COR-L47 (cell line): Measurements from ENCODE around the gene CKAP2L.

ENCODE experiments used
- DNase-seq: peaks from one replicate; lab custom pipeline; 2025; lab: John Stamatoyannopoulos, UW

CKAP2L gene

DNA sequence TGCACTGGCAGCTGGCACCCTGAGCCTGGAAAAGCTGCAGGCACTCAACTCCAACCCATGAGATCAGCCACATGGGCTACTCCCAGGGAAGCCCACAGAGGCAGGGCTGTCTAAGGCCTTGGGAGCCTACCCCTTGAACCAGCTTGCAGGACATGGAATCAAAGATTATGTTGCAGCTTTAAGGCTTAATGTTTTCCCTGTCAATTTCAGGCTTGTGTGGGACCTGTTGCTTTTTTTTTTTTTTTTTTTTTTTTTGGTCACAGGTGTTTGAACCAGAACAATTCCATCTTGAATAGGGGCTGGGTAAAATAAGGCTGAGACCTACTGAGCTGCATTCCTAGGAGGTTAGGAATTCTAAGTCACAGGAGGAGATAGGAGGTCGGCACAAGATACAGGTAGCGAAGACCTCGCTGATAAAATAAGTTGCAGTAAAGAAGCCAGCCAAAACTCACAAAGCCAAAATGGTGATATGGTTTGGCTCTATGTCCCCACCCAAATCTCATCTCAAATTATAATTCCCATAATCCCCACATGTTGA, 27.4 kb upstream of the CKAP2L start:
- no peak for DNase-seq

DNA sequence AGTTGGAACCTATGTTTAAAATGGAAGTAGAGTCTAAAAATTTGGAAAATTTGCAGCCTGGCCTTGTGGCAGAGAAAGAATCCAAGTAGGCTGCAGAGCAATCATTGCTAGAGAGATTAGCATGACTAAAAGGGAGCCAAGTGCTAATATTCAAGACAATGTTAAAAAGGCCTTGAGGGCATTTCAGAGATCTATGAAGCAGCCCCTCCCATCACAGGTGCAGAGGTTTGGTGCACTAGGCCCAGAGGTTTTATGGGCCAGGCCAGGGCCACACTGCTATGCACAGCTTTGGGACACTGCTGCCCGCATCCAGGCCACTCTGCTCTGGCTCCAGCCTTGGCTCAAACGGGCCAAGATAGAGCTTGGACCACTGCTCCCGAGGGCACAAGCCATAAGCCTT, 26.6 kb upstream of the CKAP2L start:
- DNase-seq, result no peak

GRCh38 chr2:112790305-112790704, 25.9 kb upstream of the CKAP2L start:
- no peak for DNase-seq

- no peak for DNase-seq
These were observed 24.8 kb upstream of the CKAP2L start for GRCh38 chr2:112789186-112789585.

DNA sequence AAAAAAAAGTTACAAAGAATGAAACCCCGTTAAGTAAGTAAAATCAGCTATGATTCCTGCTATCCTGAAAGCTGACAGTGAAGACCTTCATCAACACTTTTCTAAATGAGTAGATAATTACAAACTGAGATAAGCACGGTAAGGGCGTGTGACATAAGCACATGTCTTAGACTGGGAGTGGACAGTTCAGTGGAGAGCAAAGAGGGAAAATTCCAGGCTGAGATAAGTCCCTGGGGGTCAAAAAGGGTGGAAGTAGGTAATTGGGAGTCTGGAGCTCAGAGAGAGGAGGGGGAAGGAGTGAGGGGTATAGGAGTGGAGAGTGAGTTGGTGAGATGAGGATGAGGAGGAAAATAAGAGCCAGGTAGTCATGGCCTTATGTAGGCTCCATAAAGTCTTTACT, 24.2 kb upstream of the CKAP2L start:
- DNase-seq, result no peak

GRCh38 chr2:112787729-112788393, 23.5 kb upstream of the CKAP2L start:
- no peak for DNase-seq

DNA sequence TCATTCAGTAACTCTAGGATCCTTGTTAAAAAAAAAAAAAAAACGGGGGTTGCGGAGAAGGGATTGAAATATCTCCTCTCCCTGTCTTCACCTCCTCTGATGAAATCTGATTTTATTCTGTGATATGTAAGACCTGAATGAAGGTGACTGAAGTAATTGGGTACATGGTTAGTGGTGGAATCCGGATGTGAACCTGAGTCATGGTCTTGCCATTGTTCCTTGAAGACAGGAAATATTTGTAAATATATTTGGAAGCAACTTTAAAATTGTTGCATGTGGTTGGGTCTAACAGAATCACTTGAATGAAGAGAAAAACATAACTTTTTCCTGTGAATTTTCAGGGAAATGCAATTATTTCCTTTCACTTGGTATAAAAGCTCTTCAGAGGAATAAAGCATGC, 22.9 kb upstream of the CKAP2L start:
- no peak for DNase-seq

GRCh38 chr2:112784199-112785189, 20.1 kb upstream of the CKAP2L start, which contains the start of gene IL1A:
TSS of gene IL1A (minus strand) at chr2:112784493. CDS start at chr2:112783770, 723 bp downstream.
- no peak for DNase-seq

DNA sequence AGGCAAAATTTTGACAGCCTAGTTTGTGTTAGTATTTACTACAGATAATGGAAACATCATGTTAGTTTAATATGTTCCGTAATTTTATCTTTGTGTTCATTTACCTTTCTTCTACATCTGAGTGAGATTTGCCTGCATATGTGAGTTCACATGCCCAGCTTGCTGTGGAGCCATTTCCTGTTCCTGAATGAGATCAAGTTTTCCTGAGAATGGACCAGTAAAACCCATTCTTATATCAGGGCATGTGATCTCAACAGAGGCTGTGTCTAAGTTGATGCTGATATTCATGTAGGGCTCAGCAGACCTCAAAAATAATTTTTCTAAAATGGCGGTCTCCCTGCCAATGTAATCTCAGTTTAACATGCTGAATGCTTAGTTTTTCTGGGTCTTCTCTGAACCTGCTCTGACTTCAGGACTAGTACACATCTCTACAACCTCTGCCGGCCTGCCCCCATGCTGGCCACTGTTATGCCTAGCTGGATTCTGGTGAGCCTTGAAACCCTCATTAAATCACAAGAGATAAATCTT, 18.8 kb upstream of the CKAP2L start:
- DNase-seq, result no peak

GRCh38 chr2:112782234-112782799, 17.9 kb upstream of the CKAP2L start:
- DNase-seq, result no peak

- DNase-seq, result no peak
These were observed 15.2 kb upstream of the CKAP2L start for GRCh38 chr2:112779598-112779997.

GRCh38 chr2:112777036-112777435, 12.6 kb upstream of the CKAP2L start:
- no peak for DNase-seq

DNA sequence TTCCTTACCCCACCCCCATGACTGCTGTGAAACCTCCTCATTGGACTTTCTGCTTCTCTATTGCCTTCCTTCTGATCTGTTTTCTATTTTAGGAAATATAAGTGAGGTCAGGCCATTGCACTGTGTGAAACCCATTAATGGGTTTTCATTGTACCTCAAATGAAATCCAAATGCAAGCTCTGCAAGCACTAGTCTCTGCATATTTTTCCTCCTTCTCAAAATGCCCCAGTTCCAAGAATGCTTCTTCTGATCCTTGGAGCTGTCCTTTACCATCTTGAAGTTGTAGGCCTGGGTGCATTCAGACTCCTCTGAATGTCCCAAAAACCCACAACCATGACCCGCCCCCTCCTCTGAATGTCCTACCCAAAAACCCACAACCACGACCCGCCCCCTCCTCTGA, 11.7 kb upstream of the CKAP2L start:
- no peak for DNase-seq

DNA sequence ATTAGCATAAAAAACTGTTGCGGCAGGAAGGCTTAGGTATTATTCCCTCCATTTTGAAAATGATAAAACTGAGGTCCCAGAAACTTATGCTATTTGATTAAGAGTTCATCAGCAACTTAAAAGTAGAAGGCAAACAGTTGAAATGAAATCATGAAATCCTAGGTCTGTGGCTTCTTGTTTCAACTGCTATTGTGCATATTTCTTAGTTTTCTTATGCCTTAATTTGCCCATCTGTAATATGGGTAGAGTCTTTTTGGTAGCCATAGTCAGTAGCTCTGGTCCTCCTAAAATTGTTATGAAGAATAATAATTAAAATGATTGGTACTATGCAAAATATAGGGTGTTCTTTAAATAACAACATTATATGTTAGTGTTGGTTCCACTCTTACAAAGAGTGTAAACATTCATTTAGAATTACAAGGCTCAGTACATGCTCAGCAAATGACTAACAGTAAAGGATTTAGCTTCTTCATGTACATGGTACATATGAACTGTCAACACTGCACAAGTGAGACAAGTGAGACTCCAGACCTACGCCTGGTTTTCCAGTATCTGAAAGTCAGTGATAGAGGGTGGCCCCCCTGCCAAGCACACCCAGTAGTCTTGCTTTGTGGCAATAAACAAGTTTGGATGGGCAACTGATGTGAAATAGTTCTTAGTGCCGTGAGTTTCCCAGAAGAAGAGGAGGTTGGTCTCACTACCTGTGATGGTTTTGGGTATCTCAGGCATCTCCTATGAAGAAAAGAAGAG, 10.3 kb upstream of the CKAP2L start:
- no peak for DNase-seq

DNA sequence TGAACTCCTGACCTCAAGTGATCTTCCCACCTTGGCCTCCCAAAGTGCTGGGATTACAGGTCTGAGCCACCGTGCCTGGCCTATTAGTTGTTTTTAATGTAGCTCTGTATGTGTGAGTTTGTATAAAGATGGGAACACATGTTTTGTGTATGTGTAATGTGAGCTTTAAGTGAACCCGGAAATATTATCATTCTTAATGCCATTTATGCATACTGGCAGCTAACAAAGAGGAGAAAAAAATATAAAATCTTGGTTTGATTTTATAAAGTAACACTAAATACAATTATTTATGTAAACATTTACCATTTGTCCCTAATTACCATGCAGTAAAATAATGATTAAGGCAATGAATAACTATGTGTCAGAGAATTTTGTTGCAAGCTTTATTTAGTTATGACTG, 9.1 kb upstream of the CKAP2L start:
- no peak for DNase-seq

GRCh38 chr2:112772911-112773475, 8.6 kb upstream of the CKAP2L start:
- DNase-seq, result no peak

GRCh38 chr2:112772322-112772721, 7.9 kb upstream of the CKAP2L start:
- DNase-seq, result no peak

DNA sequence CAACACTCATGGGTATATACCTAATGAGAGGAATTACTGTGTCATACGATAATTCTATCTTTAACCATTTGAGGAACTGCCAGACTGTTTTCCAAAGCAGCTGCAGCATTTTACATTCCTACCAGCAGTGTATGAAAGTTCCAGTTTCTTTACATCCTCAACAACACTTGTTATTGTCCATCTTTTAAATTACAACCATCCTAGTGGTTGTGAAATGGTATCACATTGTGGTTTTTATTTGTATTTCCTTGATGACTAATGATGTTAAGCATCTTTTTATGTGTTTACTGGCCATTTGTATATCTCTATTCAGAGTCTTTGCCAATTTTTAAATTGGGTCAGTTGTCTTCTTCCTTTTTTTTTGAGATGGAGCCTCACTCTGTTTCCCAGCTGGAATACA, 4.0 kb upstream of the CKAP2L start:
- DNase-seq, result no peak

DNA sequence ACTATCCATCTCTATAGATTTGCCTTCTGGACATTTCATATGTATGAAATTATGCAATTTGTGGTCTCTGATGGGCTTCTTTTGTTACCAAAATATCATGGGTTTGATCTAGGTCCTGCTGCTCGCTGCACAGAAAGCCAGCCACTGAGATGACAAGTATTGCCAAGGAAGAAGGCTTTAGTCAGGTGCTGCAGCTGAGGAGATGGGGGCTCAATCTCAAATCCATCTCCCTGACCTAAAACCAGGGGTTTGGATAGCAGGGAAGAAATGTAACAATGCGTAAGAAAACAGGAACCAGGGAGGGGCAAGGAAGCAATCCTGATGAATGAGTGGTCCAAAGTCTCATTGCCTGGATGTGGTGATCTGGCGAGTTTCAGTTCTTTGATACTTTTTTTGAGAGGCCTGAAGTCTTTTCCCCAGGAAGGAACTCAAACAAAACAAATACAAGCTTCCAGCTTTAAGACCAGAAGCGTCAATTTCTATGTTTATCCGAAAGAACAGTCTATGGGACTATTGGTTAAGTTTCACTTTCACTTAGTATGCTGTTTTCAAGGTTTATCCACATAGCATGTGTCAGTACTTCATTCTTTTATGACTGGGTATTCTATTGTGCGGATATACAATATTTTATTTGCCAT, 3.4 kb upstream of the CKAP2L start:
- DNase-seq, result no peak

GRCh38 chr2:112765251-112765650, 842 bp upstream of the CKAP2L start:
- DNase-seq, result no peak

- no peak for DNase-seq
These were observed 2.1 kb downstream of the CKAP2L start for GRCh38 chr2:112762276-112762675.
